ENCODE measurements around the gene ANGPTL1. TPM values are rescaled to one million over a fixed set of nuclear protein-coding genes. Genes with fewer than 3 reads are reported as not detected.
"Not testable (repeated sequence)": the region's sequence is repeated elsewhere in the genome, so short reads cannot be mapped to it uniquely, and the experiment has no call there.

The ANGPTL1 gene
- total and polyA plus RNA-seq, 7 donors: 1.4 to 173 (median 117) TPM

DNA sequence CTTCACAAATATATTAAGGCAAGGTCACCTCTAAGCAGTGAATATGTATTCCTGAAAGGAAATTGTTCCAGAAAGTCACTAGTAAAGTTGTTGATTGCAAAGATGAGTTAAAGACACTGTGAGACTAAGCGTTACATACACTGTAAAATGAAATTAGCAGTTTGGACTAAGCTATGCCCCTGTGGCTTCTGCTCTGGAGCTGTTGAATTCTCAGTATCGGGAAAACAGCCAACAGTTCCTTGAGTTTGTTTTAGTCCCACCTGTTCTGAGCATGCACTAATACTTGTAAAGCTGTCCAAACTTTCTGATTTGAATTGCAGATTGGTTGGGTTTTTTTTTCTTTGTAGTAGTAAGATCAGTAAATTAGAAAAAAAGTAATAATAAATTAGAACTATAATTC lies 21.0 kb downstream of the ANGPTL1 start:
- peaks cover 0 to 14% (median 3%) of the 10 kb centered on the region in 4 donors for H3K4me1 ChIP-seq
- TF ChIP-seq EP300 (IDR thresholded peaks at IDR 0.05) (no peak), POLR2A (IDR thresholded peaks at IDR 0.05) (no peak), CTCF (IDR thresholded peaks at IDR 0.05) (no peak), POLR2AphosphoS5 (IDR thresholded peaks at IDR 0.05) (no peak)

GRCh38 chr1:178847919-178848318 lies 23.0 kb downstream of the ANGPTL1 start:
- intact Hi-C loops (cut with DNase I); H3K27me3 ChIP-seq; H3K9me3 ChIP-seq; H3K4me3 ChIP-seq; H3K27ac ChIP-seq; DNase-seq: not testable (repeated sequence)
- WGBS, 2 donors: 95 to 98% methylated on average over 1 of the region's 1 CpG
- H3K36me3 ChIP-seq: peaks cover 0 to 21% (median 8%) of the 10 kb centered on the region in 4 donors
- peaks cover 0 to 14% (median 3%) of the 10 kb centered on the region in 4 donors for H3K4me1 ChIP-seq

More for the DNA sequence above, 21.0 kb downstream of the ANGPTL1 start:
- peaks cover 0 to 23% (median 8%) of the 10 kb centered on the region in 4 donors for H3K36me3 ChIP-seq
- no peak overlapping the region for H3K4me3 ChIP-seq
- no peaks in the 10 kb centered on the region for H3K9me3 ChIP-seq
- peak overlapping the region in 2 of 4 donors; percentile 13 to 23 for H3K27ac ChIP-seq
- intact Hi-C loops (cut with DNase I): no loop called here
- DNase-seq: no peak
- H3K27me3 ChIP-seq: no peaks in the 10 kb centered on the region
- WGBS, 2 donors: 89 to 91% methylated on average over 2 of the region's 2 CpGs

GRCh38 chr1:178847396-178847849 lies 23.5 kb downstream of the ANGPTL1 start:
- H3K36me3 ChIP-seq: peaks cover 0 to 16% (median 6%) of the 10 kb centered on the region in 4 donors
- DNase-seq: no peak
- no peak for TF ChIP-seq POLR2AphosphoS5 (IDR thresholded peaks at IDR 0.05)
- no peak for TF ChIP-seq POLR2A (IDR thresholded peaks at IDR 0.05)
- TF ChIP-seq EP300 (IDR thresholded peaks at IDR 0.05): no peak
- no peak for TF ChIP-seq CTCF (IDR thresholded peaks at IDR 0.05)
- H3K4me1 ChIP-seq: peaks cover 0 to 14% (median 3%) of the 10 kb centered on the region in 4 donors
- intact Hi-C loops (cut with DNase I): no loop called here
- H3K4me3 ChIP-seq: no peak overlapping the region
- no peaks in the 10 kb centered on the region for H3K27me3 ChIP-seq
- H3K9me3 ChIP-seq: no peaks in the 10 kb centered on the region
- whole genome bisulfite sequencing, 2 donors: 29 to 65% methylated on average over 2 of the region's 2 CpGs
- H3K27ac ChIP-seq: no peak overlapping the region

GRCh38 chr1:178846306-178846705 lies 24.6 kb downstream of the ANGPTL1 start:
- Histone ChIP-seq H3K27ac (no peak overlapping the region), H3K9me3 (no peaks in the 10 kb centered on the region), H3K27me3 (no peaks in the 10 kb centered on the region), H3K36me3 (peaks cover 0 to 5% (median 0%) of the 10 kb centered on the region in 4 donors), H3K4me1 (peaks cover 0 to 14% (median 3%) of the 10 kb centered on the region in 4 donors), H3K4me3 (no peak overlapping the region)
- intact Hi-C loops (cut with DNase I): no loop called here
- no peak for DNase-seq
- no peak for TF ChIP-seq EP300 (IDR thresholded peaks at IDR 0.05)

DNA sequence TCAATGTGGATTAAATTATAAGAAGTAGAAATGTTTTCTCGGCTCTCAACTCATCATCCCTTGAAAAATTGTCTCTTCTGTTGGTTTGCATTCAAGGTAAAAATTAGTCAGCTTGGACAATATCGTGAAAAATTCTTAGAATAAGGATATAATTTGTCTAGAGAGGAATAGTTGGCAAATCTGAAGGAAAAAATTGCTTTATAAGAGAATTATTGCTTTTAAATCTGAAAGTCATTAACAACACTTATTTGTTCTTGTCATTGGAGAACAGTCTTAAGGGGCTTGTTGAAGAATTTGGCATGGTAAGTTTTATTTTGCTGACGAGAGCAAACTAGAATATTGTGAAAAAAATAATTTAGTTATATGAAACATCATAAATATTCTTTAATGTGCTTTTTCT lies 26.4 kb downstream of the ANGPTL1 start:
- Histone ChIP-seq H3K4me1 (peaks cover 0 to 7% (median 1%) of the 10 kb centered on the region in 4 donors), H3K27ac (no peak overlapping the region), H3K9me3 (no peaks in the 10 kb centered on the region), H3K4me3 (no peak overlapping the region), H3K27me3 (no peaks in the 10 kb centered on the region), H3K36me3 (no peaks in the 10 kb centered on the region)
- DNase-seq: no peak
- 84 to 90% methylated on average over 3 of the region's 3 CpGs for WGBS, 2 donors
- TF ChIP-seq EP300 (IDR thresholded peaks at IDR 0.05): no peak
- no peak for TF ChIP-seq POLR2A (IDR thresholded peaks at IDR 0.05)
- no peak for TF ChIP-seq CTCF (IDR thresholded peaks at IDR 0.05)
- TF ChIP-seq POLR2AphosphoS5 (IDR thresholded peaks at IDR 0.05): no peak
- intact Hi-C loops (cut with DNase I): no loop called here

DNA sequence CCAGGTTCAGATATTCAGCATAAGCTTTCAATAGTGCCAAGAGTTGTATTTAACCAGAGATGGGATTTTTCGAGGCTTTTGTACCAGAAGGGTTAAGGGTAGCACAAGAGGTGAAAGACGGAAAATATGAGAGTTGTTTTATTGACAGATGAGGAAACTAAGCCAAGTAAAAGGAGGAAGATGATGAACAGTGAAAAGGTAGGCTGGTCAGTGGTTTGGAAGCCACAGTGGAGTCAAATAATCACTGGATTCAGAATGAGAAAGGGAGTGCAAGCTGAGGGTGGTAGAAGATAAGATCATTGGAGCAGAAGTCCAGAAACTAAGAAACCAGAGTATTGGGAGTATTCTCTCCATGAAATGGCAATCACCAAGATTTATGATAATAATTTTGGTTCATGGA lies 45.7 kb downstream of the ANGPTL1 start:
- no peak for DNase-seq
- no peaks in the 10 kb centered on the region for H3K27me3 ChIP-seq
- no peak overlapping the region for H3K27ac ChIP-seq
- intact Hi-C loops (cut with DNase I): no loop called here
- TF ChIP-seq POLR2A (IDR thresholded peaks at IDR 0.05) (no peak), CTCF (IDR thresholded peaks at IDR 0.05) (no peak), POLR2AphosphoS5 (IDR thresholded peaks at IDR 0.05) (no peak), EP300 (IDR thresholded peaks at IDR 0.05) (no peak)
- H3K9me3 ChIP-seq: no peaks in the 10 kb centered on the region
- H3K36me3 ChIP-seq: no peaks in the 10 kb centered on the region
- H3K4me3 ChIP-seq: no peak overlapping the region
- WGBS, 2 donors: 92 to 93% methylated on average over 2 of the region's 2 CpGs
- peaks cover 0 to 11% (median 2%) of the 10 kb centered on the region in 4 donors for H3K4me1 ChIP-seq
